AG09309 (cell line): Measurements from ENCODE around the gene PITPNM3.

ENCODE experiments used
- DNase-seq: peaks from one replicate; pipeline ENCODE4 v3.0.0-alpha.2; 2010; ENCODE audit warnings: low read depth
- H3K4me3 ChIP-seq: 2 replicates; pipeline ENCODE4 v1.5.1; 2011; ENCODE audit warnings: mild to moderate bottlenecking, low read depth, low read length, moderate library complexity; ENCODE audit not compliant: control insufficient read depth
- TF ChIP-seq, protein P1 (sequence below): IDR thresholded peaks from 2 replicates; pipeline ENCODE4 v1.5.1; 2011; ENCODE audit warnings: mild to moderate bottlenecking, low read depth, low read length, inconsistent platforms; ENCODE audit not compliant: insufficient read depth, control insufficient read depth; ENCODE audit errors: missing control alignments

The PITPNM3 gene

DNA sequence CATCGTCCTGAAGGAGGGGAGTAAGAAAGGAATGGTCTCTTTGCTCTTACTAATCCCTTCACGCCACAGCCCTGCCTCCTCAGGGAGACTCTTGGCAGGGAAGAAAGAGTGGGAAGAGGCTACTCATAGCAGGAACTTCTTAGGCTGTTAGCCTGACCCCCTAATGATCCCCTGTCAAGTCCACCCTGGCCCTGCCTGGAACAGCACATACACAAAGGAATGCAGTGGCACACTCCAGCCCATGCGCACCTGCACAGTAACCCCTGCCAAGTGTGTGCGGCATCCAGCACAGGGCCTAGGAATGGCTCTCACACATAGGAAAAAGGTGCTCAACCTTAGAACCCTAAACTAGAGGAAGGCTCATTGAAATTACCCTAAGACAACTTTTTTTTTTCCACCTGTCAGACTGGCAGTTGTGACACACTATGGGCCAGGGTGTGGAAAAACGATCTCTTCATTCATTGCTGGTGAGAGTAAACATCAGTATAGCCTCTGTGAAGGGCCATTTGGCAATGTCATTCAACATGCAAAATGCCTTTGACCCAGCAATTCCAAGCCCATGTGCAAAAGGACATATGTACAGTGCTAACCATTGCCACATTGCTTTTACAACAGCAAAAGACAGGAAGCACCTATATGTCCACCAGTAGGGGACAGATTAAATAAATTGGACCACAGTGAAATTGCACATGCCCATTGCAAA lies 62.0 kb downstream of the PITPNM3 start:
- DNase-seq, result no peak
- H3K4me3 ChIP-seq, result no peak overlapping the region
- TF ChIP-seq, protein P1, sequence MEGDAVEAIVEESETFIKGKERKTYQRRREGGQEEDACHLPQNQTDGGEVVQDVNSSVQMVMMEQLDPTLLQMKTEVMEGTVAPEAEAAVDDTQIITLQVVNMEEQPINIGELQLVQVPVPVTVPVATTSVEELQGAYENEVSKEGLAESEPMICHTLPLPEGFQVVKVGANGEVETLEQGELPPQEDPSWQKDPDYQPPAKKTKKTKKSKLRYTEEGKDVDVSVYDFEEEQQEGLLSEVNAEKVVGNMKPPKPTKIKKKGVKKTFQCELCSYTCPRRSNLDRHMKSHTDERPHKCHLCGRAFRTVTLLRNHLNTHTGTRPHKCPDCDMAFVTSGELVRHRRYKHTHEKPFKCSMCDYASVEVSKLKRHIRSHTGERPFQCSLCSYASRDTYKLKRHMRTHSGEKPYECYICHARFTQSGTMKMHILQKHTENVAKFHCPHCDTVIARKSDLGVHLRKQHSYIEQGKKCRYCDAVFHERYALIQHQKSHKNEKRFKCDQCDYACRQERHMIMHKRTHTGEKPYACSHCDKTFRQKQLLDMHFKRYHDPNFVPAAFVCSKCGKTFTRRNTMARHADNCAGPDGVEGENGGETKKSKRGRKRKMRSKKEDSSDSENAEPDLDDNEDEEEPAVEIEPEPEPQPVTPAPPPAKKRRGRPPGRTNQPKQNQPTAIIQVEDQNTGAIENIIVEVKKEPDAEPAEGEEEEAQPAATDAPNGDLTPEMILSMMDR, result no peak

- H3K4me3 ChIP-seq, result no peak overlapping the region
- DNase-seq, result no peak
- TF ChIP-seq, protein P1, result no peak
Observed at GRCh38 chr17:6492892-6493674, 63.3 kb downstream of the PITPNM3 start.

DNA sequence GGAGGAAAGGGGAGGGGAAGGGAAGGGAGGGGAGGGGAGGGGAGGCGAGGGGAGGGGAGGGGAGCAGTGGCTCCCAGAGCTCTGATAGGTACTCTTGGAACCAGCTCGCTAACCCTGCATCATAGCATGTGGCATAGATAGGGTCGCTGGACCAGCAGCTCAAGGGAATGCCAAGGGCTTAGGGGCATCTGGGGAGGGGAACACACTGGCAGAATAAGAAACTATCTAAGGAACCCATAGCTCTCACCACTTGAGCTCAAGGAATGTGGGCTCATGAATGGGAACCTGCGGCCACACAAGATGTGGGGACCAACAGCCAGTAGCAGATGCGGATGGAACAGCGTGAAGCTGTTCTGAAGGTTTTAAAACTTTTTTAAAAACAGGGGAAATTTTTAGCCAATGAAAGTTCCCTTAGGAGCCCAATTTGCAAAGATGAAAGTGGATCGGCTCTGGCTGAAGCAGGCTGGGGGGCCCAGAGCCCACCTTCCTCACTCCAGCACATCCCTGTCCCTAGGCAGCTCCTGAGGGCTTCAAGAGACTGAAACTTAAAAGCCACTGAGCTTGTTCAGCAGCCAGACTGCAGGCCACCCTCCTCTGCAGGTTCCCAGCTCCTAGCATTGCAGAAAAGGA lies 65.2 kb downstream of the PITPNM3 start:
- no peak overlapping the region for H3K4me3 ChIP-seq
- TF ChIP-seq, protein P1, result no peak
- DNase-seq, result no peak

DNA sequence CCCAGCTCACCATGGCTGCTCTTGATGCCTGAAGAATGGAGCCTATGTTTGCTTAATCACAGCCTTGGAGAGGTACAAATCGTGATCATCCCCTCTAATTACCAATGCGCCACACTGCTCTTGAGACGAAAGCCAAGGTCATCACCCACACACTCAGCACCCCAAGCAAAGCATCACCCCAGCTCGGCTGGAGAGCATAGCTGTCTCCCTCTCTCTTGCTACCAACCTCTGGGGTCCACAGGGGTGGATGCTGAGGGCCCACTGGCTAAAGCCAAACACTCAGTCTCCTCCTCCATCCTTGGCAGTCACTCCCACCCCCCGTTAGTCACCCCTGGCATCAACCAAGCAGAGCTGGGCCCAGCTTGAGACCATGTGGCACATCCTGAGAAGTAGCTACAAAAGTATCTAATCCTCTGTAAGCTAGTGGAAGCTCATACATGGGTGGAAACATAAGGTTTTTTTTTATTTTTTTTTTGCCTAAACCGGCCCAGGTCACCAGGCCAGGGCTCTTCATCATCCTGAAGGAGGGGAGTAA lies 67.3 kb downstream of the PITPNM3 start:
- DNase-seq, result no peak
- TF ChIP-seq, protein P1, result no peak
- H3K4me3 ChIP-seq, result no peak overlapping the region

- H3K4me3 ChIP-seq, result no peak overlapping the region
- TF ChIP-seq, protein P1, result no peak
- DNase-seq, result no peak
Observed at GRCh38 chr17:6488008-6488539, 68.3 kb downstream of the PITPNM3 start.

DNA sequence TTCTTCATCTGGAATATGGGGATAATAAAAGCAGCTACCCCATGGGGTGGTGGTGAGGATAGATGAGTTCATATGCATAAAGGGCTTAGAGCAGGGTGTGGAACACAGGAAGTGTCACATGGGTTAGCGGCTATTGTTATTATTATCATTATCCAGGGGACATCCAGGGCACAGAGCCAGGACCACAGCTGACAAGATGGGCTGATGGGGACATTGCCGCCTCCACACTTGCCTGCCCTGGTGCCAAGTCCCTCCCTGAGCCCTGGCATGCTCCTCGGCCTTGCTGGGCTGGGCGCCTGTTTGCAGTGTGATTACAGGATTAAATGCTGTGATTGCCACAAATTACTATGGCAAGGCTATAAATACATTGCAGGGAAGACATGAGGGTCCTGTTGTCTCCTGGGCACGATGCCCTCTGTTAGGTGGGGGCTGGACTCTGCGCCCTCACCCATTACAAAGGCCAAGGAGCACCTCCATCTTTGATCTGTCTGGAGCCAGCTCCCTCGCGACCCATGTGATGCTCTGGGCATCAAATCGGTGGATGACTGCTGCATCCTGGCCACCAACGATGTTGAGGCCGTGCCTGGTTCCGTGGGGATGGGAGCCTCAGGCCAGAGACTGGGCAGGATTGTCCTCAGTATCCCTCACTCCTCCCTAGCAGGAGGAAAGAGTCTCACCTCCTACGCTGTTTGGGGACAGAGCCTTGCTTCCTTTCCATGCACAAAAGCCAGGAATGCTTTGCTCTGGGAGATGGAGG lies 68.9 kb downstream of the PITPNM3 start:
- H3K4me3 ChIP-seq, result no peak overlapping the region
- no peak for DNase-seq
- TF ChIP-seq, protein P1, result no peak
